Upper lobe of right lung (tissue), 1 donor: ENCODE results near the gene IP6K3. TPM values are rescaled to one million over a fixed set of nuclear protein-coding genes. Genes with fewer than 3 reads are reported as not detected.

Experiments used
- ATAC-seq: fragments of 200-7000 bp; cut with Tn5 transposase; one replicate; pipeline ENCODE4 v1.9.1; 2020; ENCODE audit warnings: mild to moderate bottlenecking, moderate library complexity
- DNase-seq: peaks from one replicate; pipeline ENCODE4 v3.0.0-alpha.2; 2020
- H3K27ac ChIP-seq: fragments of 200-600 bp; one replicate; pipeline ENCODE4 v1.8.0; 2022
- H3K27me3 ChIP-seq: fragments of 200-600 bp; one replicate; pipeline ENCODE4 v1.8.0; 2022; ENCODE audit warnings: mild to moderate bottlenecking
- H3K36me3 ChIP-seq: fragments of 200-600 bp; one replicate; pipeline ENCODE4 v1.8.0; 2022
- H3K4me1 ChIP-seq: fragments of 200-600 bp; one replicate; pipeline ENCODE4 v1.8.0; 2022
- H3K4me3 ChIP-seq: fragments of 200-600 bp; one replicate; pipeline ENCODE4 v1.8.0; 2022; ENCODE audit warnings: mild to moderate bottlenecking
- H3K9me3 ChIP-seq: fragments of 200-600 bp; one replicate; pipeline ENCODE4 v1.8.0; 2022
- CTCF ChIP-seq: fragments of 200-600 bp; IDR thresholded peaks from one replicate; pipeline ENCODE4 v1.8.0; 2022; ENCODE audit warnings: antibody characterized with exemption
- intact Hi-C: fragments of 100-400 bp; cut with DNase I; formaldehyde crosslinking; loops from one replicate; pipeline ENCODE4 v1.11.0; 2022
- microRNA-seq: library from miRNA; unstranded; fragments of <30 nt; microRNA quantifications from one replicate; pipeline ENCODE4 v1.2.0, GENCODE V29; 2020; ENCODE audit warnings: borderline microRNAs expressed
- total RNA-seq: library from RNA; stranded (reverse); fragmentation: NEBNext Ultra II Directional; extraction: Animal tissue kit (Norgen Biotek cat#: 25700); gene quantifications from one replicate; pipeline ENCODE4 v1.2.1, GENCODE V29; 2021
- donor health status: DM: no; HTN: yes; CAD: no; lungs with severe emphysema.

The IP6K3 gene
- total RNA-seq, 1 donor from 2014 or later, result 4.6 TPM

- ATAC-seq (no peak), DNase-seq (no peak)
- H3K27ac ChIP-seq, result no peak overlapping the region
- intact Hi-C loops, result no loop called here
- H3K4me1 ChIP-seq, result no peaks in the 10 kb centered on the region
- H3K36me3 ChIP-seq, result peaks cover 89% of the 10 kb centered on the region
- H3K27me3 ChIP-seq, result no peaks in the 10 kb centered on the region
- H3K4me3 ChIP-seq, result no peak overlapping the region
- H3K9me3 ChIP-seq, result no peaks in the 10 kb centered on the region
- TF ChIP-seq CTCF, result no peak
These were observed 72.9 kb downstream of the IP6K3 start for GRCh38 chr6:33673851-33674250.

DNA sequence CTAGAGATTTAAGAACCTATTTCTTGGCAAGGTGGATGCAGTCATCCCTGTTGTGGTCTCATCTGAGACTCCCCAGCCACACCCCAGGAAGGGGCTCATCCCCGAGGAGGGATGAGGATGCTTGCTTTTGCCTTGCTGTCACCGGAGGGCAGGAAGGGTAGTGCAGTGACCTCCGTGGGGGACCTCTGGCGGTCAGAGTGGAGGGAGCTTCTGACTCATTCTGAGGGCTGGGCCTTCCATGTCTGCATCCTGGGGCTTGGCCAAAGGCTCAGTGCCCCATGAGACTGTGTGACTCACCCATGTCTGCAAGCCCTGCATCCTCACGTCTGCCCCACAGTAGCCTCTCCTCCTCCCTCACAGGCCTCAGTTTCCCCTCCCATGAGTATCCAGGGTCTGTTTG, 73.9 kb downstream of the IP6K3 start:
- no peak for DNase-seq
- Histone ChIP-seq H3K27me3 (no peaks in the 10 kb centered on the region), H3K4me3 (no peak overlapping the region), H3K36me3 (peaks cover 90% of the 10 kb centered on the region), H3K9me3 (no peaks in the 10 kb centered on the region), H3K4me1 (no peaks in the 10 kb centered on the region), H3K27ac (no peak overlapping the region)
- TF ChIP-seq CTCF, result peak; percentile 45
- intact Hi-C loops, result no loop called here
- peak; percentile 57 for ATAC-seq

DNA sequence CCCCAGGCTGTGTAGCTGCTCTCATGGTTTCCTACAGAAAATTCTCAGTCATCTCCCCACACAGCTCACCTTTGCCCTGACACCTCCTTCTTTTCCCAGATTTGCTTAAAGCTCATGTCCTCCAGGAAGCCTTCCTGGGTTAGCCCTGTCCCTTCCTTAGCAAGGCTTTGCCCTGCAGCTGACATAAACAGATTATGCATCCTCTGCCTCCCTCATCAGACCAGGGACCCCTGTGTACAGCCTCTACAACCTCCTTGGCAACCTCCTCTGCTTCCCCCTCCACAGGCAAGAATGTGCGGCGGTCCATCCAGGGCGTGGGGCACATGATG, 75.0 kb downstream of the IP6K3 start:
- ATAC-seq, result no peak
- Histone ChIP-seq H3K4me1 (no peaks in the 10 kb centered on the region), H3K36me3 (peaks cover 90% of the 10 kb centered on the region), H3K9me3 (no peaks in the 10 kb centered on the region), H3K4me3 (no peak overlapping the region), H3K27ac (no peak overlapping the region), H3K27me3 (no peaks in the 10 kb centered on the region)
- no peak for TF ChIP-seq CTCF
- no peak for DNase-seq
- intact Hi-C loops, result no loop called here

Small RNAs within 50 kb of the gene (microRNA-seq; reads per million reads assigned to microRNA genes)
- 2.0 reads per million, percentile 7 among the genes with 10 or more reads in this experiment for gene MIR3934

Other genes with a start within 250 kb of the IP6K3 start
- 19.1 TPM for gene BAK1, start 166.6 kb downstream of the IP6K3 start, total RNA-seq
- gene ITPR3, start 125.6 kb downstream of the IP6K3 start, total RNA-seq, result 111 TPM
- 40.6 TPM for gene UQCC2, start 35.2 kb downstream of the IP6K3 start, total RNA-seq
- 61.5 TPM for gene LEMD2, start 42.2 kb upstream of the IP6K3 start, total RNA-seq
- not detected for gene MLN, start 57.1 kb upstream of the IP6K3 start, total RNA-seq